Bronchial epithelial cell (primary cell): ENCODE data around the gene PTPN14. TPM values are rescaled to one million over a fixed set of nuclear protein-coding genes. Genes with fewer than 3 reads are reported as not detected.

Source experiments
- DNase-seq: peaks from one replicate; pipeline ENCODE4 v3.0.0-alpha.2; 2010; ENCODE audit warnings: low read depth
- FAIRE-seq: peaks from 2 replicates; lab custom pipeline; 2011; peaks lifted over from hg19 to GRCh38; lab: Jason Lieb, UNC
- H3K27me3 ChIP-seq: 2 replicates; pipeline ENCODE4 v1.5.1; 2011; ENCODE audit warnings: low read length; ENCODE audit not compliant: control insufficient read depth, insufficient read depth
- H3K36me3 ChIP-seq: 2 replicates; pipeline ENCODE4 v1.5.1; 2011; ENCODE audit warnings: low read length; ENCODE audit not compliant: control insufficient read depth, insufficient read depth
- H3K4me3 ChIP-seq: 2 replicates; pipeline ENCODE4 v1.5.1; 2011; ENCODE audit warnings: mild to moderate bottlenecking, low read depth, low read length, control low read depth
- CTCF ChIP-seq: IDR thresholded peaks from 2 replicates; pipeline ENCODE4 v1.5.1; 2011; ENCODE audit warnings: mild to moderate bottlenecking, moderate library complexity, low read length, control low read depth, inconsistent platforms; ENCODE audit not compliant: insufficient read depth, severe bottlenecking
- total RNA-seq: library from RNA; depleted of rRNA; stranded (reverse); fragments of >200 nt; gene quantifications from 2 replicates; pipeline ENCODE4 v1.2.1, GENCODE V29; 2014

PTPN14 gene
- total RNA-seq, 1 donor from 2014 or later = 28.4 TPM

- Histone ChIP-seq H3K27me3 (no peaks in the 10 kb centered on the region), H3K36me3 (peaks cover 9% of the 10 kb centered on the region), H3K4me3 (no peak overlapping the region)
- TF ChIP-seq CTCF = no peak
- FAIRE-seq (no peak), DNase-seq (no peak)
Measured at GRCh38 chr1:214455479-214455878, 95.9 kb downstream of the PTPN14 start.

DNA sequence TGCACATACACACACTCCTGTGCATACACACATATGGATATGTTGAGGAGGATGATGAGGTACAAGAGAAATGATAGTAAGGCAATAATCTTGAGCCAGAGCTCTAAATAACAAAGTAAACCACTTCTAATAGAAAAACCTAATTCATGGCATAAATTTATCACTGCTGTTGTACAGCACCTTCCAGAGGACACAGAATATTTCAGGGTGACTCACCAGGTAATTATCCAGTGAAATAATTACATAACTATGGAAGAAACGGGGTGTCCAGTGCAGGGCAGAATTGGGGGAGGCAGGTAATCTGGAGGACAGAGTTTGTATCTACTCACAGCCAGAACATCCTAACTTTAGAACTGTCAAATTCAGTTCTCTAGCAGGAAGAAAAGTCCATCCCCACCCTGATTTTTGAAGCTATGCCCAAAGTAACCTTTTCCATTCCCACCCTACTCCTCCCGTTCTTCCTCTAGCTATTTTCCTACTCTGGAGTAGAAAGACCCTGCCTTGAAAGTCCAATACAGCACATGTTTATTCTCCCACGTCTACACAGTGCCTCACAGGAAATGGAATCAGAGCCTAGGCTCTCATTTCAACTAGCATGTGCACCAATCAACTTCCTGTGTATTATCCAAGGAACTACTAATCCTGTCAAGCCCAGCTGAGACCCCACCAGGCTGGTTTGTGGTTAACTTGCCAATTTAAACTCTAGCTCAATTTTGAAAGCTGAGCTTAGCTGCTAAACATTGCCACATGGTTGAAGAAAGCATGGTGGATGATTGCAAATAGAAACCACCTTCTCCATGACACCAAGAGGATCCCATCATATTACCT is 96.6 kb downstream of the PTPN14 start:
- no peak for TF ChIP-seq CTCF
- H3K27me3 ChIP-seq = no peaks in the 10 kb centered on the region
- DNase-seq = peak; percentile 73
- FAIRE-seq = no peak
- H3K36me3 ChIP-seq = peaks cover 9% of the 10 kb centered on the region
- no peak overlapping the region for H3K4me3 ChIP-seq

GRCh38 chr1:214453109-214453722 is 98.2 kb downstream of the PTPN14 start:
- no peak overlapping the region for H3K4me3 ChIP-seq
- H3K27me3 ChIP-seq = no peaks in the 10 kb centered on the region
- no peak for TF ChIP-seq CTCF
- H3K36me3 ChIP-seq = peaks cover 9% of the 10 kb centered on the region
- peak; percentile 72 for DNase-seq
- no peak for FAIRE-seq

- no peak for TF ChIP-seq CTCF
- no peak for DNase-seq
- FAIRE-seq = no peak
- peaks cover 9% of the 10 kb centered on the region for H3K36me3 ChIP-seq
- no peak overlapping the region for H3K4me3 ChIP-seq
- no peaks in the 10 kb centered on the region for H3K27me3 ChIP-seq
Measured at GRCh38 chr1:214452152-214452784, 99.1 kb downstream of the PTPN14 start.

DNA sequence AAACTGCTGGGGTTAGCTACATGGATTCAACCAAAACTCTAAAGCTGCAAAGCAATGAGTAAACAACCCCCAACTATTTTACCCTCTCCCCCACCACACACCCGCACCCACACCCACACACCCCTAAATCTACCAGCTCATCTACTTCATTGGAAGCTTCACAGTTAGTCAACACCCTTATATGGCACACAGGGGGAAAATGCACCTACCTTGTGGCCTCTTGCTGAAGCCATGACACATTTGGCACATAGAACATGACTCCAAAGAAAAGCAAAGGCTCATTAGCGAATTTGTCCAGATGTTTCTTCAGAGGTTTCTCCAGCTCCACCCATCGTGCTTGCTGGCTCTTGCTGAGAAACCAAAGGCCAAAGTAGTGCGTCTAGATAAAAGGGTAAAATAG is 99.8 kb downstream of the PTPN14 start:
- Histone ChIP-seq H3K4me3 (no peak overlapping the region), H3K27me3 (no peaks in the 10 kb centered on the region), H3K36me3 (peaks cover 9% of the 10 kb centered on the region)
- no peak for TF ChIP-seq CTCF
- FAIRE-seq (peak; percentile 62), DNase-seq (peak; percentile 44)
